OCI-LY1 (cell line): ENCODE measurements around the gene TOR1A.

Experiments
- H2AFZ ChIP-seq: fragments of 200-600 bp; sonication (generic), shearing (Covaris generic); 2 replicates; pipeline ENCODE4 v1.6.0; 2014; ENCODE audit warnings: antibody characterized with exemption, mild to moderate bottlenecking, low read length
- H3F3A ChIP-seq: fragments of 200-600 bp; sonication (generic), shearing (Covaris generic); 2 replicates; pipeline ENCODE4 v1.6.0; 2014; ENCODE audit warnings: mild to moderate bottlenecking, antibody characterized with exemption, low read length, moderate library complexity; ENCODE audit not compliant: insufficient read depth
- H3K27ac ChIP-seq: fragments of 200-600 bp; sonication (generic); 2 replicates; pipeline ENCODE4 v1.5.1; 2014; ENCODE audit warnings: low read length, mixed run types, mild to moderate bottlenecking, low read depth; ENCODE audit not compliant: poor library complexity, severe bottlenecking
- H3K27me3 ChIP-seq: fragments of 200-600 bp; sonication (generic); 2 replicates; pipeline ENCODE4 v1.6.0; 2014; ENCODE audit warnings: antibody characterized with exemption, mild to moderate bottlenecking, low read length, moderate library complexity; ENCODE audit not compliant: insufficient read depth
- H3K36me3 ChIP-seq: fragments of 200-600 bp; sonication (generic); 2 replicates; pipeline ENCODE4 v1.6.1; 2014; ENCODE audit warnings: mild to moderate bottlenecking, antibody characterized with exemption, low read length, moderate library complexity, mixed read lengths; ENCODE audit not compliant: insufficient read depth
- H3K4me1 ChIP-seq: fragments of 200-600 bp; sonication (generic); 2 replicates; pipeline ENCODE4 v1.5.1; 2014; ENCODE audit warnings: mild to moderate bottlenecking, low read length, moderate library complexity; ENCODE audit not compliant: insufficient read depth, severe bottlenecking
- H3K4me2 ChIP-seq: fragments of 200-600 bp; sonication (generic), shearing (Covaris generic); 2 replicates; pipeline ENCODE4 v1.6.1; 2014; ENCODE audit warnings: low read length
- H3K4me3 ChIP-seq: fragments of 200-600 bp; sonication (generic); 2 replicates; pipeline ENCODE4 v1.5.1; 2014; ENCODE audit warnings: low read length, low read depth, mild to moderate bottlenecking, mixed read lengths; ENCODE audit not compliant: poor library complexity, severe bottlenecking
- H3K79me2 ChIP-seq: fragments of 200-600 bp; shearing (Covaris generic); 2 replicates; pipeline ENCODE4 v1.6.1; 2016; ENCODE audit warnings: mixed run types, low read length, mixed read lengths; ENCODE audit not compliant: insufficient read depth
- H3K9ac ChIP-seq: fragments of 200-600 bp; sonication (generic), shearing (Covaris generic); 2 replicates; pipeline ENCODE4 v1.6.1; 2014; ENCODE audit warnings: mild to moderate bottlenecking, low read length, mixed read lengths
- H3K9me2 ChIP-seq: fragments of 200-600 bp; sonication (generic), shearing (Covaris generic); 2 replicates; pipeline ENCODE4 v1.6.1; 2014; ENCODE audit warnings: low read depth, mild to moderate bottlenecking, low read length, mixed read lengths
- H3K9me3 ChIP-seq: fragments of 200-600 bp; shearing (Covaris generic); 2 replicates; pipeline ENCODE4 v1.6.1; 2014; ENCODE audit warnings: low read length, mixed read lengths
- H4K20me1 ChIP-seq: fragments of 200-600 bp; sonication (generic), shearing (Covaris generic); 2 replicates; pipeline ENCODE4 v1.6.0; 2016; ENCODE audit warnings: mild to moderate bottlenecking, low read length; ENCODE audit not compliant: insufficient read depth
- CTCF ChIP-seq: fragments of 200-600 bp; sonication (generic), shearing (Covaris generic); IDR thresholded peaks from 2 replicates; pipeline ENCODE4 v1.5.1; 2017; ENCODE audit warnings: mild to moderate bottlenecking, antibody characterized with exemption, low read length, moderate library complexity, mixed read lengths
- EZH2 ChIP-seq: fragments of 200-600 bp; sonication (generic), shearing (Covaris generic); IDR thresholded peaks from 2 replicates; pipeline ENCODE4 v1.8.0; 2017; ENCODE audit warnings: borderline replicate concordance, mixed run types, mild to moderate bottlenecking, antibody characterized with exemption, low read length, moderate library complexity, mixed read lengths

The TOR1A gene

DNA sequence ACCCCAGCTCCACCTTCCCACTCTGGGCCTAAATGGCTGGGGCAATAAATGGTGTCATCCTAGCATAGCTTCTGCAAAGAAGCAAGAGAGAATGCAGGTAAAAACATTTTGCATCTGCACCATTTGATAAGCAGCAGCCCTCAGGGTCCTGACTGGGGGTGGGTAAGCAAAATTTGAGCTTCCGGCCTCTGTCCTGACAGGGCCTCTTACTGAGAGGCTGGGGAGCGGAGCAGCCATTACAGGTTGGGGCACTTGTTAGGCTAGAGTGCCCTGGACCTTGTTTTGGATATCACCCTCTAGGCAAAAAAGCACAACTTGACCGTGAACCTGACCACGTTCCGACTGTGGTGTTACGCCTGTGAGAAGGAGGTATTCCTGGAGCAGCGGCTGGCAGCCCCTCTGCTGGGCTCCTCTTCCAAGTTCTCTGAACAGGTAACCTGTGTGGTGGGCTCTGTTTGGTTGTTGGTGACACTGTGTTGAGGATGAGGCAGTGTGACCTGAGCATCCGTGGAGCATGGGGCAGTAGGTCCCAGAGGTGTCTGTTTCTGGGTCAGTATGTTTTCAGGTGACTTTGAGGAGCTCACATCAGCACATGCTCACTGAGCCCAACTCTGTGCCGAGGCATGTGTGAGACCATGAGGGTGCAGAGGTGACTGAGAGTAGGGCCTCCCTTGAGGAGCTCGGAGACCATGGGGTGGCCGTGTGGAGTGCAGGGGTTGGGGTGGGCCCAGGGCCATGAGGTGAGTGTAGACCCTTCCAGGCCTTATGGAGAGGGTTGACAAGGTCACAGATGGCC is 34.4 kb upstream of the TOR1A start:
- TF ChIP-seq CTCF (no peak), EZH2 (no peak)
- Histone ChIP-seq H3K4me1 (no peaks in the 10 kb centered on the region), H3K27me3 (no peaks in the 10 kb centered on the region), H3K4me2 (no peak overlapping the region), H3K9ac (no peak overlapping the region), H3F3A (no peaks in the 10 kb centered on the region), H3K9me3 (no peaks in the 10 kb centered on the region), H2AFZ (no peak overlapping the region), H3K27ac (no peak overlapping the region), H3K36me3 (peaks cover 23% of the 10 kb centered on the region; the same call in 1 of the 2 replicates), H3K9me2 (no peaks in the 10 kb centered on the region), H3K79me2 (no peaks in the 10 kb centered on the region), H3K4me3 (no peak overlapping the region), H4K20me1 (no peaks in the 10 kb centered on the region)

GRCh38 chr9:129857207-129857606 is 33.3 kb upstream of the TOR1A start:
- no peak overlapping the region for H3K4me2 ChIP-seq
- no peaks in the 10 kb centered on the region for H3F3A ChIP-seq
- H3K4me3 ChIP-seq, result no peak overlapping the region
- H3K27me3 ChIP-seq, result no peaks in the 10 kb centered on the region
- H3K9ac ChIP-seq, result no peak overlapping the region
- no peak overlapping the region for H3K27ac ChIP-seq
- H3K9me3 ChIP-seq, result no peaks in the 10 kb centered on the region
- H4K20me1 ChIP-seq, result no peaks in the 10 kb centered on the region
- H3K4me1 ChIP-seq, result no peaks in the 10 kb centered on the region
- peaks cover 27% of the 10 kb centered on the region; the same call in 1 of the 2 replicates for H3K36me3 ChIP-seq
- TF ChIP-seq CTCF (no peak), EZH2 (no peak)
- H3K79me2 ChIP-seq, result no peaks in the 10 kb centered on the region
- no peaks in the 10 kb centered on the region for H3K9me2 ChIP-seq
- H2AFZ ChIP-seq, result no peak overlapping the region

DNA sequence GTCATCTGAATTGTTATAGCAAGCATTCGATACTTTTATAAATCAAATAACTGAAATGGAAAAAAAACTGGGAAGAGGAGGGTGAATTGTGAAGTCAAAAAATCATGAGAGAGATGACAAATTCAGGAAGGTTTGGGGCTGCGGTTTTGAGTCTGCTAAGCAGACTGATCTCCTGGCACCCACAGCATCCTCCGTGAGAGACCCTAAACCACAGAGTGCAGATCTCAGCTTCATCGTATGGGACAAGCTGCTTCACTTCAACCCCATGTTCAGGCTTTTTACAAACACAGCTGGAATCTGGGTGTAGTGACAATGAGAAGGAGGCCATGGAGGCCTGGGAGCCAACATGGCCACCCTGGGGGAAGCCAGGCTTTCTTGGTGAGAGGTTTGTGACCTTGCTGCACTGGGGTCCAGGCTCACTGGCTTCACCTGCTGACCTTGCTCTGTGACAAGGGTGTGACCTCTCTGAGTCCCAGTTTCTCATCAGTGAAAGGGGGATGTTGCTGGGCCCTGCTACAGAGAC is 30.7 kb upstream of the TOR1A start:
- no peak overlapping the region for H3K4me3 ChIP-seq
- H3F3A ChIP-seq, result no peaks in the 10 kb centered on the region
- H4K20me1 ChIP-seq, result no peaks in the 10 kb centered on the region
- H3K4me1 ChIP-seq, result peaks cover 7% of the 10 kb centered on the region
- no peaks in the 10 kb centered on the region for H3K9me3 ChIP-seq
- H3K36me3 ChIP-seq, result peaks cover 21% of the 10 kb centered on the region; the same call in 1 of the 2 replicates
- H3K4me2 ChIP-seq, result no peak overlapping the region
- no peak overlapping the region for H2AFZ ChIP-seq
- TF ChIP-seq EZH2 (no peak), CTCF (no peak)
- H3K9ac ChIP-seq, result no peak overlapping the region
- H3K79me2 ChIP-seq, result no peaks in the 10 kb centered on the region
- H3K27ac ChIP-seq, result no peak overlapping the region
- H3K27me3 ChIP-seq, result no peaks in the 10 kb centered on the region
- H3K9me2 ChIP-seq, result no peaks in the 10 kb centered on the region
